ENCODE measurements around the gene TCF12.

TCF12 gene

GRCh38 chr15:57165992-57166391 lies 247.5 kb downstream of the TCF12 start:
- DNase-seq (ENCODE audit: insufficient read length, low spot score) (no peak), FAIRE-seq (no peak)
- TF ChIP-seq CTCF (IDR thresholded peaks at IDR 0.05; ENCODE audit: insufficient read depth, missing control alignments), result no peak

- TF ChIP-seq CTCF (IDR thresholded peaks at IDR 0.05; ENCODE audit: insufficient read depth, missing control alignments), result no peak
- DNase-seq (ENCODE audit: insufficient read length, low spot score) (no peak), FAIRE-seq (no peak)
Measured at GRCh38 chr15:57167821-57168395, 249.5 kb downstream of the TCF12 start.

GRCh38 chr15:57169643-57170042 lies 251.2 kb downstream of the TCF12 start:
- DNase-seq (ENCODE audit: insufficient read length, low spot score) (no peak), FAIRE-seq (no peak)
- no peak for TF ChIP-seq CTCF (IDR thresholded peaks at IDR 0.05; ENCODE audit: insufficient read depth, missing control alignments)

GRCh38 chr15:57171426-57171825 lies 253.0 kb downstream of the TCF12 start:
- no peak for FAIRE-seq
- no peak for DNase-seq (ENCODE audit: insufficient read length, low spot score)
- no peak for TF ChIP-seq CTCF (IDR thresholded peaks at IDR 0.05; ENCODE audit: insufficient read depth, missing control alignments)

GRCh38 chr15:57172925-57173324 lies 254.5 kb downstream of the TCF12 start:
- DNase-seq (ENCODE audit: insufficient read length, low spot score) (no peak), FAIRE-seq (no peak)
- TF ChIP-seq CTCF (IDR thresholded peaks at IDR 0.05; ENCODE audit: insufficient read depth, missing control alignments), result no peak

GRCh38 chr15:57183041-57183440 lies 264.6 kb downstream of the TCF12 start:
- DNase-seq (ENCODE audit: insufficient read length, low spot score) (no peak), FAIRE-seq (peak; percentile 61)
- no peak for TF ChIP-seq CTCF (IDR thresholded peaks at IDR 0.05; ENCODE audit: insufficient read depth, missing control alignments)

GRCh38 chr15:57183614-57184344 lies 265.3 kb downstream of the TCF12 start:
- no peak for TF ChIP-seq CTCF (IDR thresholded peaks at IDR 0.05; ENCODE audit: insufficient read depth, missing control alignments)
- DNase-seq (ENCODE audit: insufficient read length, low spot score) (no peak), FAIRE-seq (no peak)
